ENCODE data around the gene PGAM5.
A peak's percentile ranks its signal among the peaks of the same experiment; 100 is the strongest.
"Not testable (repeated sequence)": the region's sequence is repeated elsewhere in the genome, so short reads cannot be mapped to it uniquely, and the experiment has no call there.

PGAM5 gene

GRCh38 chr12:132747395-132747794, 36.8 kb downstream of the PGAM5 start:
- no peak for DNase-seq (ENCODE audit: low read depth)
- H3K4me3 ChIP-seq (ENCODE audit: low read length) = no peak overlapping the region
- TF ChIP-seq CTCF (conservative IDR thresholded peaks at IDR 0.05; ENCODE audit: low read depth, low read length) = no peak

- no peak for DNase-seq (ENCODE audit: low read depth)
- no peak overlapping the region for H3K4me3 ChIP-seq (ENCODE audit: low read length)
- no peak for TF ChIP-seq CTCF (conservative IDR thresholded peaks at IDR 0.05; ENCODE audit: low read depth, low read length)
Measured at GRCh38 chr12:132747896-132748295, 37.3 kb downstream of the PGAM5 start.

DNA sequence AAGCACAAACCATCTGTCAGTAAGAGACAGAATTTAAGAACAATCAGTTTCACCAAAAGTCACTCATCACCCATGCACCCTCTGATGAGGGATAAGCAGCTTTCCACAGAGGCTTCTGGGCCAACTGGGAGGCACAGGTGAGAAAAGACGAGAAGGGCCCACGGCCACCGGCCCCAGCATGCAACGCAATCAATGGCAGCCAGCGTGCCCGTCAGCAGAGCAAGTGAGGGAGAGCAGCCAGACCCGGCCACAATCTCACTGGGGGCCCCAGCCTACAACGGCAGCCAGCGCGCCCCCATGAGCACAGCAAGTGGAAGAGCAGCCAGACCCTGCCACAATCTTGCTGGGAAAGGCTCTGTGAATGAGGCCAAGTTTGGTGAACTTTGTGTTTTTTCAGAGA, 37.7 kb downstream of the PGAM5 start:
- DNase-seq (ENCODE audit: low read depth) = no peak
- no peak for TF ChIP-seq CTCF (conservative IDR thresholded peaks at IDR 0.05; ENCODE audit: low read depth, low read length)
- H3K4me3 ChIP-seq (ENCODE audit: low read length) = no peak overlapping the region

GRCh38 chr12:132753670-132754069, 43.0 kb downstream of the PGAM5 start:
- not testable (repeated sequence) for H3K4me3 ChIP-seq (ENCODE audit: low read length); DNase-seq (ENCODE audit: low read depth)

GRCh38 chr12:132754160-132754932, 43.7 kb downstream of the PGAM5 start:
- DNase-seq (ENCODE audit: low read depth) = no peak
- no peak for TF ChIP-seq CTCF (conservative IDR thresholded peaks at IDR 0.05; ENCODE audit: low read depth, low read length)

GRCh38 chr12:132758825-132759224, 48.2 kb downstream of the PGAM5 start:
- H3K4me3 ChIP-seq (ENCODE audit: low read length); DNase-seq (ENCODE audit: low read depth): not testable (repeated sequence)

More at GRCh38 chr12:132754160-132754932, 43.7 kb downstream of the PGAM5 start:
- H3K4me3 ChIP-seq (ENCODE audit: low read length) = no peak overlapping the region

GRCh38 chr12:132759359-132759758, 48.7 kb downstream of the PGAM5 start:
- H3K4me3 ChIP-seq (ENCODE audit: low read length) = no peak overlapping the region
- DNase-seq (ENCODE audit: low read depth) = no peak
- no peak for TF ChIP-seq CTCF (conservative IDR thresholded peaks at IDR 0.05; ENCODE audit: low read depth, low read length)

- no peak for DNase-seq (ENCODE audit: low read depth)
- TF ChIP-seq CTCF (conservative IDR thresholded peaks at IDR 0.05; ENCODE audit: low read depth, low read length) = no peak
- H3K4me3 ChIP-seq (ENCODE audit: low read length) = peak within 1 kb of the TSS; percentile 89
Measured at GRCh38 chr12:132761032-132761920, 50.6 kb downstream of the PGAM5 start, which contains the start of gene ANKLE2. TSS of gene ANKLE2 (minus strand) at chr12:132761832. CDS start at chr12:132761798, 34 bp downstream.
